ENCODE results near the gene PCDHGA4.
"Not testable (repeated sequence)": the region's sequence is repeated elsewhere in the genome, so short reads cannot be mapped to it uniquely, and the experiment has no call there.

The PCDHGA4 gene

DNA sequence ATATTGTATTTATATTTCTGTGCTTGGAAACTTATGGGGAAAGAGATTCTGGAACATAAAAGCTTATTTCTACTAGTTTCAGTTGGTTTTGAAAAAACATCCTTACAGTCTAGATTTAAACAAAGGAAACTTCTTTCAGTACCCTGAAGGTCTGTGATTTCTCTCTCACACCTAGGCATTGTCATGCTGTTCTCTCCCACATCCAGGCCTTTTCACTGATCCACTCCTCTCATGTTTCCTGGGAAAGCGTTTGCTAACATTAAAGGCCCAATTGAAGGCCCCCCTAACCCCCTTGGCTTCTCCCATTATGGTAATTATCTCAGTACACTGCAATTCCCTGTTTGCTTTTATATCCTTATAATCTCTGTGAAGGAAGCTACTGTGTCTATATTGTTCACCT lies 12.0 kb upstream of the PCDHGA4 start:
- 0 out of 2 replicates have a peak overlapping the region, but pooled peaks have one; percentile 1 for H3K4me3 ChIP-seq (ENCODE audit: low read depth, low read length)
- TF ChIP-seq, protein P1, sequence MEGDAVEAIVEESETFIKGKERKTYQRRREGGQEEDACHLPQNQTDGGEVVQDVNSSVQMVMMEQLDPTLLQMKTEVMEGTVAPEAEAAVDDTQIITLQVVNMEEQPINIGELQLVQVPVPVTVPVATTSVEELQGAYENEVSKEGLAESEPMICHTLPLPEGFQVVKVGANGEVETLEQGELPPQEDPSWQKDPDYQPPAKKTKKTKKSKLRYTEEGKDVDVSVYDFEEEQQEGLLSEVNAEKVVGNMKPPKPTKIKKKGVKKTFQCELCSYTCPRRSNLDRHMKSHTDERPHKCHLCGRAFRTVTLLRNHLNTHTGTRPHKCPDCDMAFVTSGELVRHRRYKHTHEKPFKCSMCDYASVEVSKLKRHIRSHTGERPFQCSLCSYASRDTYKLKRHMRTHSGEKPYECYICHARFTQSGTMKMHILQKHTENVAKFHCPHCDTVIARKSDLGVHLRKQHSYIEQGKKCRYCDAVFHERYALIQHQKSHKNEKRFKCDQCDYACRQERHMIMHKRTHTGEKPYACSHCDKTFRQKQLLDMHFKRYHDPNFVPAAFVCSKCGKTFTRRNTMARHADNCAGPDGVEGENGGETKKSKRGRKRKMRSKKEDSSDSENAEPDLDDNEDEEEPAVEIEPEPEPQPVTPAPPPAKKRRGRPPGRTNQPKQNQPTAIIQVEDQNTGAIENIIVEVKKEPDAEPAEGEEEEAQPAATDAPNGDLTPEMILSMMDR (IDR thresholded peaks at IDR 0.05; ENCODE audit: low read depth, low read length) = no peak

GRCh38 chr5:141343242-141343952 lies 11.4 kb upstream of the PCDHGA4 start, which contains the start of gene PCDHGA3:
Gene PCDHGA3 (plus strand): TSS chr5:141343829. CDS start chr5:141344034, 205 bp downstream.
- 0 out of 2 replicates have a peak within 1 kb of the TSS, but pooled peaks have one; percentile 1 for H3K4me3 ChIP-seq (ENCODE audit: low read depth, low read length)
- TF ChIP-seq, protein P1 (IDR thresholded peaks at IDR 0.05; ENCODE audit: low read depth, low read length) = peak; percentile 26

DNA sequence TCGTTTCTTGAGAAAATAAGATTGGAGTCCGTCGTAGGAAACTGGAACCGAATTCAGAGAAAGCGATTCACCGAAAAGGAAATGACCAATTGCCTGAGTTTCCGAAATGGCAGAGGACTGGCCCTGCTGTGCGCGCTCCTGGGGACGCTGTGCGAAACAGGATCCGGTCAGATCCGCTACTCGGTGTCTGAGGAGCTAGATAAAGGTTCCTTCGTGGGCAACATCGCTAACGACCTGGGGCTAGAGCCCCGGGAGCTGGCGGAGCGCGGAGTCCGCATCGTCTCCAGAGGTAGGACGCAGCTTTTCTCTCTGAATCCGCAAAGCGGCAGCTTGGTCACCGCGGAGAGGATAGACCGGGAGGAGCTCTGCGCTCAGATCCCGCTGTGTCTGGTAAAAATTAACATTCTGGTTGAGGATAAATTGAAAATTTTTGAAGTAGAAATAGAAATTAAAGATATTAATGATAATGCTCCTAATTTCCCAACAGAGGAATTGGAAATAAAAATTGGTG lies 10.8 kb upstream of the PCDHGA4 start:
- 0 out of 2 replicates have a peak overlapping the region, but pooled peaks have one; percentile 0 for H3K4me3 ChIP-seq (ENCODE audit: low read depth, low read length)

GRCh38 chr5:141345327-141345726 lies 9.5 kb upstream of the PCDHGA4 start:
- H3K4me3 ChIP-seq (ENCODE audit: low read depth, low read length) = no peak overlapping the region
- TF ChIP-seq, protein P1 (IDR thresholded peaks at IDR 0.05; ENCODE audit: low read depth, low read length) = no peak

More for the DNA sequence above, 10.8 kb upstream of the PCDHGA4 start:
- TF ChIP-seq, protein P1 (IDR thresholded peaks at IDR 0.05; ENCODE audit: low read depth, low read length) = no peak

GRCh38 chr5:141346017-141346416 lies 8.8 kb upstream of the PCDHGA4 start:
- H3K4me3 ChIP-seq (ENCODE audit: low read depth, low read length) = not testable (repeated sequence)

DNA sequence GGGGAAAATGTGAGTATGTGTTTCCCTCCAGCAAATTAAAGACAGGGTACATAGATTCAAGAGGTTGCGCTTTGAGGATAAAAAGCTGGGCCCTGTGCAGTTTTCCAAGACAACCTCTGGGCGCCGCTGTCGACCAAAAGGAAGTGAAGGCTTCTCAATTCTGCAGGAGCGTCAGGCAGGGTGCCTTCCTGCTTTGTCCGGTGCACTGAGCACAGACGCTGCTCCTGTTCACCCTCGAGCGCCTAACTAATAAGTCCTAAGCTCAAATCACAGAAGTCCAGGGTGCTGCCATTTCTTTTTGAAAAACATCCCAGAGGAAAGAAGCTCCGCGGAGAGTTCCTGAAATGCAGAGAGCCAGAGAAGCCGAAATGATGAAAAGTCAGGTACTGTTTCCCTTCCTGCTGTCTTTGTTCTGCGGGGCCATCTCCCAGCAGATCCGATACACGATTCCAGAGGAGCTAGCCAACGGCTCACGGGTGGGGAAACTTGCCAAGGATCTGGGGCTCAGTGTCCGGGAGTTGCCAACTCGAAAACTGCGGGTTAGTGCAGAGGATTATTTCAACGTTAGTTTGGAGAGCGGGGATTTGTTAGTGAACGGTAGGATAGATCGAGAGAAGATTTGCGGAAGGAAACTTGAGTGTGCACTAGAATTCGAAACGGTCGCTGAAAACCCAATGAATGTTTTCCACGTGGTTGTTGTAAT lies 4.8 kb upstream of the PCDHGA4 start, which contains the start of gene PCDHGB1:
Gene PCDHGB1 (plus strand): TSS at position 183 of the 703 bp plus-strand sequence. CDS start 162 bp downstream, at position 345.
- TF ChIP-seq, protein P1 (IDR thresholded peaks at IDR 0.05; ENCODE audit: low read depth, low read length) = peak; percentile 94
- H3K4me3 ChIP-seq (ENCODE audit: low read depth, low read length) = peak within 1 kb of the TSS; percentile 72

GRCh38 chr5:141351591-141351990 lies 3.2 kb upstream of the PCDHGA4 start:
- TF ChIP-seq, protein P1 (IDR thresholded peaks at IDR 0.05; ENCODE audit: low read depth, low read length) = no peak
- no peak overlapping the region for H3K4me3 ChIP-seq (ENCODE audit: low read depth, low read length)

Data from WI38 (cell line).